CD4-positive, alpha-beta T cell (primary cell): ENCODE data around the gene FLCN. TPM values are rescaled to one million over a fixed set of nuclear protein-coding genes. Genes with fewer than 3 reads are reported as not detected.

ENCODE experiments used
- ATAC-seq: fragments of 200-7000 bp; cut with Tn5 transposase; one replicate; pipeline ENCODE4 v1.10.0; 2022; ENCODE audit warnings: mild to moderate bottlenecking; ENCODE audit not compliant: poor library complexity
- CTCF ChIA-PET: fragments of 350-600 bp; sonication (Branson Sonifier 250); formaldehyde crosslinking; loops from one replicate; lab custom pipeline; 2021; ENCODE audit warnings: antibody characterized with exemption, inconsistent platforms; lab: Charles Lee
- POLR2A ChIA-PET: fragments of 350-600 bp; sonication (Branson Sonifier 250); formaldehyde crosslinking; loops from one replicate; lab custom pipeline; 2021; ENCODE audit warnings: antibody characterized with exemption, inconsistent platforms; lab: Charles Lee
- DNase-seq, 14 experiments: peaks; one replicate each; pipeline ENCODE4 v3.0.0-alpha.2; 2013 to 2020; ENCODE audit warnings: mixed read lengths in 2 of 14
- H3K27ac ChIP-seq, 2 donors: one replicate each; pipeline versions ENCODE4 v1.5.1 to v1.7.0; 2013; ENCODE audit warnings: low read length in 2 of 2, low read depth in 1 of 2, mild to moderate bottlenecking in 1 of 2
- H3K27me3 ChIP-seq, 2 experiments: 1 replicate in 1 of 2; 2 replicates in 1 of 2; pipeline versions ENCODE4 v1.6.1 to v1.7.0; 2013; ENCODE audit warnings: low read length in 2 of 2, control low read depth in 1 of 2, mild to moderate bottlenecking in 1 of 2, moderate library complexity in 1 of 2; ENCODE audit not compliant: insufficient read depth in 2 of 2, control insufficient read depth in 1 of 2
- H3K36me3 ChIP-seq: one replicate; pipeline ENCODE4 v1.6.1; 2013; ENCODE audit warnings: low read length, control low read depth; ENCODE audit not compliant: insufficient read depth
- H3K4me1 ChIP-seq: one replicate; pipeline ENCODE4 v1.6.1; 2013; ENCODE audit warnings: low read length, control low read depth; ENCODE audit not compliant: insufficient read depth
- H3K4me3 ChIP-seq: one replicate; pipeline ENCODE4 v1.5.1; 2013; ENCODE audit warnings: mild to moderate bottlenecking, low read length, moderate library complexity
- H3K9me3 ChIP-seq, 2 experiments: 1 replicate in 1 of 2; 2 replicates in 1 of 2; pipeline versions ENCODE4 v1.6.1 to v1.7.0; 2013; ENCODE audit warnings: low read length in 2 of 2, mild to moderate bottlenecking in 2 of 2, control low read depth in 1 of 2, moderate library complexity in 1 of 2; ENCODE audit not compliant: control insufficient read depth in 1 of 2, insufficient read depth in 1 of 2
- H3K27ac Mint-ChIP-seq: one replicate; pipeline ENCODE4 v1.8.0; 2020; ENCODE audit warnings: mixed read lengths
- H3K27me3 Mint-ChIP-seq: one replicate; pipeline ENCODE4 v1.8.0; 2021; ENCODE audit warnings: mixed read lengths
- H3K36me3 Mint-ChIP-seq: one replicate; pipeline ENCODE4 v1.8.0; 2021; ENCODE audit warnings: low read depth, mixed read lengths
- H3K4me1 Mint-ChIP-seq: one replicate; pipeline ENCODE4 v1.8.0; 2021; ENCODE audit warnings: low read depth, mixed read lengths
- H3K4me3 Mint-ChIP-seq: one replicate; pipeline ENCODE4 v1.8.0; 2020; ENCODE audit warnings: mild to moderate bottlenecking, mixed read lengths
- H3K9me3 Mint-ChIP-seq: one replicate; pipeline ENCODE4 v1.8.0; 2020; ENCODE audit warnings: mixed read lengths
- intact Hi-C, 2 experiments: fragments of 100-400 bp; cut with DNase I in 1 of 2; cut with micrococcal nuclease in 1 of 2; formaldehyde crosslinking; loops; one replicate each; pipeline versions ENCODE4 v1.15.1 to v1.9.0; 2023 to 2025; cut with DNase I, micrococcal nuclease
- total RNA-seq, 174 experiments: library from RNA in 2 of 174; stranded (reverse) in 2 of 174; gene quantifications; one replicate each; pipeline ENCODE4 v1.2.3 and lab custom pipeline; 2021 to 2026
- TF ChIP-seq, protein P1 (sequence below): fragments of 200-600 bp; IDR thresholded peaks from one replicate; pipeline ENCODE4 v1.8.0; 2022; ENCODE audit warnings: antibody characterized with exemption, mild to moderate bottlenecking

The FLCN gene
- total RNA-seq, 2 experiments from 2014 or later, result 12.1 to 15.9 TPM

DNA sequence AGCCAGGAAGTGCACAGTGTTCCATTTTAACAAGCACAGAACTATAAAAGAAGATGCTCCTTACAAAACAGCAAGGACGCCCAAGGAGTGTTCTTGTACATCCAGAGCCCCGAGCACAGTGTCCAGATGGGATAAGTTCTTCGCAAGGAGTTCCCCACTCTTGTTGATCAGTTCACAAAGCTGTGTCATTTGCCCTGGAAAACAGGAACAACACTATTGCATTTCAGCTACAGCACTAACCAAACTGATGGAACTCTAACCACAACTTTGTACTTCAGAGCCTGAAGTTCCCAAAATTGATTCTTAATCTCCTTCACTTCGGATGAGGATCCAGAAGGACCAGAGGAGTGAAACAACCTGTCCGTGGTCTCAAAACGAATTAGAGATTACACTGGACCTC is 39.0 kb upstream of the FLCN start:
- H3K27ac ChIP-seq, result no peak overlapping the region
- POLR2A ChIA-PET, result no interaction called here
- intact Hi-C loops, result no loop called here
- no peaks in the 10 kb centered on the region for H3K9me3 ChIP-seq
- no peaks in the 10 kb centered on the region for H3K27me3 ChIP-seq
- H3K4me3 ChIP-seq, result no peak overlapping the region
- H3K4me1 ChIP-seq, result peaks cover 29% of the 10 kb centered on the region
- Mint-ChIP-seq H3K27me3 (no peaks in the 10 kb centered on the region), H3K4me3 (no peak overlapping the region), H3K4me1 (peaks cover 36% of the 10 kb centered on the region), H3K9me3 (no peaks in the 10 kb centered on the region), H3K36me3 (peaks cover 63% of the 10 kb centered on the region), H3K27ac (no peak overlapping the region)
- peaks cover 52% of the 10 kb centered on the region for H3K36me3 ChIP-seq
- peak in 2 of 14 experiments; percentile 33 for DNase-seq
- ATAC-seq, result no peak
- CTCF ChIA-PET, result interaction anchor here (0.8 kb wide), 1 partner anchor 39 kb away, joined by 3 read pairs; no protein-coding TSS in a partner anchor
- TF ChIP-seq, protein P1, sequence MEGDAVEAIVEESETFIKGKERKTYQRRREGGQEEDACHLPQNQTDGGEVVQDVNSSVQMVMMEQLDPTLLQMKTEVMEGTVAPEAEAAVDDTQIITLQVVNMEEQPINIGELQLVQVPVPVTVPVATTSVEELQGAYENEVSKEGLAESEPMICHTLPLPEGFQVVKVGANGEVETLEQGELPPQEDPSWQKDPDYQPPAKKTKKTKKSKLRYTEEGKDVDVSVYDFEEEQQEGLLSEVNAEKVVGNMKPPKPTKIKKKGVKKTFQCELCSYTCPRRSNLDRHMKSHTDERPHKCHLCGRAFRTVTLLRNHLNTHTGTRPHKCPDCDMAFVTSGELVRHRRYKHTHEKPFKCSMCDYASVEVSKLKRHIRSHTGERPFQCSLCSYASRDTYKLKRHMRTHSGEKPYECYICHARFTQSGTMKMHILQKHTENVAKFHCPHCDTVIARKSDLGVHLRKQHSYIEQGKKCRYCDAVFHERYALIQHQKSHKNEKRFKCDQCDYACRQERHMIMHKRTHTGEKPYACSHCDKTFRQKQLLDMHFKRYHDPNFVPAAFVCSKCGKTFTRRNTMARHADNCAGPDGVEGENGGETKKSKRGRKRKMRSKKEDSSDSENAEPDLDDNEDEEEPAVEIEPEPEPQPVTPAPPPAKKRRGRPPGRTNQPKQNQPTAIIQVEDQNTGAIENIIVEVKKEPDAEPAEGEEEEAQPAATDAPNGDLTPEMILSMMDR, result no peak

DNA sequence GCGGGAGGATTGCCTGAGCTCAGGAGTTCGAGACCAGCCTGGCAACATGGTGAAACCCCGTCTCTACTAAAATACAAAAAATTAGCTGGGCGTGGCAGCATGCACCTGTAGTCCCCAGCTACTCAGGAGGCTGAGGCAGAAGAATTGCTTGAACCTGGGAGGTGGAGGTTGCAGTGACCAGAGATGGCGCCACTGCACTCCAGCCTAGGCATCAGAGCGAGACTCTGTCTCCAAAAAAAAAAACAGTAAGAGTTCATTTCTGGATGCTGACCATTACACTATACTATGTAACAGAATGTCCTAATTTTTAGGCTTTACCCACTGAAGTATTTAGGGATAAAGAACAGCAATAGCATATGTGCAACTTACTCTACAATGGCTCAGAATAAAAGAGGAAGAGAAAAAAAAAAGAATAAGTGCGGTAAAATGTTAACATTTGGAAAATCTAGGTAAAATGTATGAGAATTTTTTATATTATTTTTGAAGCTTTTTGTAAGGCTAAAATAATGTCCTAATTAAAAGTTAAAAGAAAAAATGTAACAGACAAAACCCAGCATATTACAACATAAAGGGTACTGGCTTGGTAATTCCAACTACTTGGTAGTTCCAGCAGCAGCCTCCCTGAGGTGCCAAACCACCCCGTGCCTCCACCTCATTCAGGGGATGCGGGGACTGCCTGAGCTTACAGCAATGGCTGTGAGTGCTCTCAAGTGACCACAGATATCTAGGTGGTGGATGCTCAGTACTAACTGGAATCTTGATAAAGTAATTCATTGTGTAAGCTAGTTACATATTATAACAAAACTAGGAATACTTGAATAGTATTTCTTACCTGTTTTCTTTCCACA is 33.2 kb upstream of the FLCN start:
- no peak overlapping the region for H3K27ac Mint-ChIP-seq
- intact Hi-C loops, result no loop called here
- H3K4me1 ChIP-seq, result no peaks in the 10 kb centered on the region
- TF ChIP-seq, protein P1, result no peak
- ATAC-seq, result no peak
- H3K27me3 Mint-ChIP-seq, result no peaks in the 10 kb centered on the region
- H3K4me3 Mint-ChIP-seq, result no peak overlapping the region
- H3K27ac ChIP-seq, result no peak overlapping the region
- H3K36me3 Mint-ChIP-seq, result peaks cover 84% of the 10 kb centered on the region
- H3K4me1 Mint-ChIP-seq, result no peaks in the 10 kb centered on the region
- ChIA-PET POLR2A (no interaction called here), CTCF (interaction anchor here (0.8 to 1.7 kb wide), 4 partner anchors 11 to 43 kb away, joined by 3 to 4 read pairs (median 4); no protein-coding TSS in a partner anchor)
- H3K9me3 Mint-ChIP-seq, result no peaks in the 10 kb centered on the region
- H3K9me3 ChIP-seq, result no peaks in the 10 kb centered on the region
- H3K27me3 ChIP-seq, result no peaks in the 10 kb centered on the region
- H3K4me3 ChIP-seq, result no peak overlapping the region
- peaks cover 78% of the 10 kb centered on the region for H3K36me3 ChIP-seq
- DNase-seq, result peak in 6 of 14 experiments; percentile 10 to 47 (median 21)

DNA sequence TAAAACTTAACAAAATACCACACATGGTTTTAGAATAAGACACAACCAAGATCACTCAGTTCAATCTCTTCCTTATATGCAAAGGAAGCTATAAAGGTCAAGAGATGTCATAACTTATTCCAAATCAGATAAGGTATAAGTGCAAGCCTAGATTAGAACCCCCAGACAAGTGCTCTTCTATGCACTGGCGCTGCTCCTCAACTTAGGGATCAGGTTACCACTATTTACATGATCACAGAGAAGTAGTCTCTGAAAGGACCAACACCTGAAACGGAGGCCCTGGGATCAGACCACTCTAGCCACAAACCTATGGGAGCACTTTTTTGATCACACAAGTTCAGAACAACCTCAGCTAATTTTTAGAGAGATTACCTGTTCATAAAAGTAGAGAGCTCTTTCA is 27.5 kb upstream of the FLCN start:
- Mint-ChIP-seq H3K9me3 (no peaks in the 10 kb centered on the region), H3K4me1 (no peaks in the 10 kb centered on the region), H3K4me3 (no peak overlapping the region), H3K36me3 (peaks cover 66% of the 10 kb centered on the region), H3K27me3 (no peaks in the 10 kb centered on the region), H3K27ac (no peak overlapping the region)
- no peaks in the 10 kb centered on the region for H3K9me3 ChIP-seq
- ChIA-PET CTCF (interaction anchor here (0.7 to 1.4 kb wide), 2 partner anchors 8 to 769 kb away, joined by 3 to 4 read pairs; no protein-coding TSS in a partner anchor), POLR2A (no interaction called here)
- no peak for DNase-seq
- no peaks in the 10 kb centered on the region for H3K27me3 ChIP-seq
- no peak overlapping the region for H3K27ac ChIP-seq
- H3K4me1 ChIP-seq, result no peaks in the 10 kb centered on the region
- intact Hi-C loops, result no loop called here
- H3K36me3 ChIP-seq, result peaks cover 69% of the 10 kb centered on the region
- no peak for ATAC-seq
- H3K4me3 ChIP-seq, result no peak overlapping the region
- TF ChIP-seq, protein P1, result no peak
